Uterus (tissue), 2 donors: Measurements from ENCODE around the gene DCP1A.

Source experiments
- POLR2A ChIP-seq, 2 donors: fragments of 450-650 bp; IDR thresholded peaks; one replicate each; pipeline ENCODE4 v1.6.1; 2016; ENCODE audit warnings: antibody characterized with exemption in 2 of 2, mild to moderate bottlenecking in 1 of 2, moderate library complexity in 1 of 2
- TF ChIP-seq, protein P1 (sequence below), 4 experiments: fragments of 200-600 bp in 2 of 4; fragments of 450-650 bp in 2 of 4; sonication (generic) in 2 of 4; IDR thresholded peaks; one replicate each; pipeline ENCODE4 v1.5.1; 2016 to 2019; ENCODE audit warnings: antibody characterized with exemption in 4 of 4, mild to moderate bottlenecking in 2 of 4, moderate library complexity in 1 of 4

DNA sequence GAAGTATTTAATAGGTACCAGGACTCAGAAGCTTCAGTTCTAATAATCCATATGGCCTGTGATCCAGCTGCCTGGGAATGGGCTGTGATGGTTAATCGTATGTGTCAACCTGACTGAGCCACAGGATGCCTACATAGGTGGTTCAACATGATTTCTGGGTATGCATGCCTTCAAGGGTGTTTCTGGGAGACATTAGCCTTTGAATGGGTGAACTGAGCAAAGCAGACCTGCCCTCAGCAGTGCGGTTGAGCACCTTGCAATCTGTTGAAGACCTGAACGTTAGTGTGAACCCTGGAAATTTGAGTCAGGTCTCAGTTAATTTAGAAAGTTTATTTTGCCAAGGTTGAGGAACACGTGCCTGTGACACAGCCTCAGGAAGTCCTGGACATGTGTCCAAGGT is 68.7 kb downstream of the DCP1A start:
- TF ChIP-seq, protein P1, sequence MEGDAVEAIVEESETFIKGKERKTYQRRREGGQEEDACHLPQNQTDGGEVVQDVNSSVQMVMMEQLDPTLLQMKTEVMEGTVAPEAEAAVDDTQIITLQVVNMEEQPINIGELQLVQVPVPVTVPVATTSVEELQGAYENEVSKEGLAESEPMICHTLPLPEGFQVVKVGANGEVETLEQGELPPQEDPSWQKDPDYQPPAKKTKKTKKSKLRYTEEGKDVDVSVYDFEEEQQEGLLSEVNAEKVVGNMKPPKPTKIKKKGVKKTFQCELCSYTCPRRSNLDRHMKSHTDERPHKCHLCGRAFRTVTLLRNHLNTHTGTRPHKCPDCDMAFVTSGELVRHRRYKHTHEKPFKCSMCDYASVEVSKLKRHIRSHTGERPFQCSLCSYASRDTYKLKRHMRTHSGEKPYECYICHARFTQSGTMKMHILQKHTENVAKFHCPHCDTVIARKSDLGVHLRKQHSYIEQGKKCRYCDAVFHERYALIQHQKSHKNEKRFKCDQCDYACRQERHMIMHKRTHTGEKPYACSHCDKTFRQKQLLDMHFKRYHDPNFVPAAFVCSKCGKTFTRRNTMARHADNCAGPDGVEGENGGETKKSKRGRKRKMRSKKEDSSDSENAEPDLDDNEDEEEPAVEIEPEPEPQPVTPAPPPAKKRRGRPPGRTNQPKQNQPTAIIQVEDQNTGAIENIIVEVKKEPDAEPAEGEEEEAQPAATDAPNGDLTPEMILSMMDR (IDR thresholded peaks at IDR 0.05), result no peak
- TF ChIP-seq POLR2A (IDR thresholded peaks at IDR 0.05), result no peak
